ENCODE measurements around the gene CDKAL1. TPM values are rescaled to one million over a fixed set of nuclear protein-coding genes. Genes with fewer than 3 reads are reported as not detected.

The CDKAL1 gene
- total RNA-seq, 2 donors from 2014 or later = 23.0 to 23.7 TPM

DNA sequence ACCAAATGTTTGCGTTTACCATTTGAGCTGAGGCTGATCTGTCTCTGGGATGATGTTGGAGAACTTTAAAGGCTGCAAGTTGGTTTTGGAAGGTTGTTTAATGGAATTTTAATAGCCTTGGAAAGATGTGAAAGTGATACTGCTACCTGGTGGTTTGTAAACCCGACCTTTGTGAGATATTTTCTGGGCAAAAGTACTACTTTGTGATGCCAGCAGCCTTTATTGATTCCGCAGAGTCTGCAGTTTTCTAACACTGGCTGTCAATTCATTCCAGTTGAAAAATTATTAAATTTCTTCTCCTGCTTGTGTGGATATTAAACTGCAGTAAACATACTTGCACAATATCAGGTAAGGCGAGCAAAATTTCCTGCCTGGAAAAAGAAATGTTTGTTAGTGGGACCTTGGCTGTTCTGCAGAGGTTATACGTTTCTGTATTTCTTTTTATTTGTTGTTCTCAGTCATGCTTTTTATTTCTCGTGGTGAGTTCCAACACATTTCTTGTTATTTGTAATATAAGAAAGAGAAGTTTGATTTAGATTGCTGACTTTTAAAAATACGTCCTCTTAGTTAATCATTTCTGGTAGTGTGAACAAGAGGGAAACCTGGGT is 322.5 kb downstream of the CDKAL1 start:
- ATAC-seq (no peak), DNase-seq (no peak)
- Mint-ChIP-seq H3K27ac (no peak overlapping the region), H3K4me1 (peaks cover 5% of the 10 kb centered on the region), H3K27me3 (no peaks in the 10 kb centered on the region), H3K36me3 (ENCODE audit: low read depth) (no peaks in the 10 kb centered on the region), H3K4me3 (no peak overlapping the region)
- H3K9me3 ChIP-seq (ENCODE audit: control insufficient read depth, low read length, poor library complexity, severe bottlenecking) = no peaks in the 10 kb centered on the region

DNA sequence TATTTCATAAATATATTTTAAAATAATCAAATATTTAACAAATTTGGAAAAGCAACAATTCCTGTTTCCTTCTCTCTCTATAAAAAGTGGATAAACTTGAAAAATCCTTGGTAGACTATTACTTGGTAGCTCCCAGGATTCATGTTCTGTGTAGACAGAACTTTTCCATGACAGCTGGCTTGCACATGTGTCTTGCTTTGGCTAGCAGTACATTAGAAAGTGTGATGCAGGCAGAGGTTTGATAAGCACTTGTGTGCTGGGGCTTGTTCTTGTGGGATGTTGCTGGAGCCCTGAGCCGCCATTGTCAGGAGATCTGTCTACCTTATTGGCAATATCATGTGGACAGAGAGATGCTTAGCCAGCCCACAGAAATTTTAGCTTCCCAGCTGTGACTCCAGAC is 327.2 kb downstream of the CDKAL1 start:
- no peak overlapping the region for H3K4me3 Mint-ChIP-seq
- H3K27me3 Mint-ChIP-seq = no peaks in the 10 kb centered on the region
- no peaks in the 10 kb centered on the region for H3K36me3 Mint-ChIP-seq (ENCODE audit: low read depth)
- ATAC-seq (no peak), DNase-seq (no peak)
- H3K4me1 Mint-ChIP-seq = peaks cover 2% of the 10 kb centered on the region
- H3K9me3 ChIP-seq (ENCODE audit: control insufficient read depth, low read length, poor library complexity, severe bottlenecking) = no peaks in the 10 kb centered on the region
- H3K27ac Mint-ChIP-seq = no peak overlapping the region

DNA sequence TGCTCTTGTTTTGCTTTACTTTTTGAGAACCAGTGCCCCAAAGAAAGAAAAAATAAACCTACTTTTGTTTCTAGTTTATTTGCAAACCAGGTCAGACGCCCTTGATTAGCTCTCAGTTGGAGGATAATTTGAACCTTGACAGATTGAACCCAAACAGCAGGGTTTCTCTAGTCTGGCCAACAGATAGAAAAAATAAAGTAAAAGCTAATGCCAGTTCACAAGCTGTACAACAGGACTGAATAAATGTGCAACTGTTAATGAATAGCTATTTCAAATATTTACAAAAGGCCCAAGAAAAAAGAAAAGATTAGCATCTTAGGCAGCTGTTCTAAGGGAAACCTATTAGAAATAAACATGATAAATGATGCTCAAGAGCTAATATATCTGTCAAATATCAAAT is 331.8 kb downstream of the CDKAL1 start:
- H3K4me1 Mint-ChIP-seq = no peaks in the 10 kb centered on the region
- H3K9me3 ChIP-seq (ENCODE audit: control insufficient read depth, low read length, poor library complexity, severe bottlenecking) = no peaks in the 10 kb centered on the region
- no peaks in the 10 kb centered on the region for H3K27me3 Mint-ChIP-seq
- ATAC-seq (no peak), DNase-seq (no peak)
- H3K27ac Mint-ChIP-seq = no peak overlapping the region
- H3K36me3 Mint-ChIP-seq (ENCODE audit: low read depth) = no peaks in the 10 kb centered on the region
- no peak overlapping the region for H3K4me3 Mint-ChIP-seq

DNA sequence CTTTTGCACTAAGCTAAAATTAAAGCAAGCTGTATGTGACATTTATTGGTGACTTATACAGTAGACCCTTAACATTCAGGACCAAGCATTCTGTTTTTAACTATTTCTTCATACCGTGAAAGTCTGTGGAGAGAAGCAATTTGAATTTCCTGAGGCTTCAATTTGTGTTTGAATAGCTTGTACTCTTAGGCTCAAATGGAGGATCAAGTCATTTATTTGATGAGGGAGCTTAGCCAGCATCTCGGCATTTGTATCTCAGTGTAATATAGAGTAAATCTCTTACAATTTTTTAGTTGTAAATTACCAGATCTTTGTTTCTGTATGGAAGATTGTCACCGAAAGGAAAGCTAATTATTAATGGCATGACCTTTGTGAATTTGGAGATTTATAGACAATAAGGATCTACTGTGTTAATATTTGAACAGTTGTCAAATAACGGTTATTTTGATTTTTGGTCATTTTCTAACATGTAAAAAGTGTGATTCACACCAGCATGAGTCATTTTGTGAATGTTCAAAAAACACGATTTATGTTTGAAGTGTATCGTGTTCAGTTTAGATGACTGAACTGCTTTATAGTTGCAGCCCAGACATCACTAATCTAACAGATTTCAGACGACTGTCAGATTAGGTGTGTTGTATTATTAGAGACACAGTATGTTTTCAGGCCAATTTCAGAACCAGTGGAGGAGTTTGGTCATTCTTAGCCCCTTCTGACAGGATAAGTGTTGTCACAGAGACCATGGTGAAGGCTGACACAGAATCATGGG is 332.9 kb downstream of the CDKAL1 start:
- Mint-ChIP-seq H3K27me3 (no peaks in the 10 kb centered on the region), H3K4me3 (no peak overlapping the region), H3K4me1 (no peaks in the 10 kb centered on the region), H3K27ac (no peak overlapping the region), H3K36me3 (ENCODE audit: low read depth) (no peaks in the 10 kb centered on the region)
- DNase-seq = no peak
- no peak for ATAC-seq
- no peaks in the 10 kb centered on the region for H3K9me3 ChIP-seq (ENCODE audit: control insufficient read depth, low read length, poor library complexity, severe bottlenecking)

DNA sequence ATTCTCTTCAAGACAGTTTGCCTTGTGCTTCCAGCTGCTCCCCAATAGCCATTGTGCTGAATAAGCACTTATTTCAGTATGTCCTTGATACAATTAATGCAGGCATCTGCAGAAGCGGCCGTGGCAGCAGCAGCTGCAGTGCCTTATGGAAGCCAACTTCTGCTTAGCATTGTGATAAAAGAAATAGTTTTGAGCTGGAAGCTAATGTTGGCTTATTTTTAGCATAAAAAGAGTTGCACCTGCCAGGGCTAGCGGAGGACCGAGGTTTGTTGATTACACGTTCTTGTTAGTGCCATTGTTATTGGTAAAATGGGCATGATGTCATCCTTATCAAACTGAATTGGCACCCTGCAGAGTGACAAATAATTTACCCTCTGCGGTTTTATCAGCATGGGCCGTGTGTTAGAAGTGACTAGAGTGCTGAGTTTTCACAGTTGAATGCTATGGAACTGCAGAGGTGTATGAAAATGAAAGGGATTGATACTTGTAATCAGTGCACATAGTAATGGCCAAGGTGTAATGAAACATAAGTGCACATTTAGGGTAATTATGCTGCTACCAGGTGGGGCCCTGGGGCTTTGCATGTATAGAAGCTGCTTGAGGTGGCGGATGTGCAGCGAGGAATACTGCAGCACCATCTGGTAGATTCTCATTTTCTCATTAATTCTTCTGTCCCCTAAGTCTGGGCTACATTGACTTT is 334.3 kb downstream of the CDKAL1 start:
- no peak overlapping the region for H3K4me3 Mint-ChIP-seq
- H3K27me3 Mint-ChIP-seq = no peaks in the 10 kb centered on the region
- no peaks in the 10 kb centered on the region for H3K4me1 Mint-ChIP-seq
- no peak overlapping the region for H3K27ac Mint-ChIP-seq
- H3K9me3 ChIP-seq (ENCODE audit: control insufficient read depth, low read length, poor library complexity, severe bottlenecking) = no peaks in the 10 kb centered on the region
- DNase-seq (no peak), ATAC-seq (no peak)
- H3K36me3 Mint-ChIP-seq (ENCODE audit: low read depth) = peaks cover 6% of the 10 kb centered on the region

DNA sequence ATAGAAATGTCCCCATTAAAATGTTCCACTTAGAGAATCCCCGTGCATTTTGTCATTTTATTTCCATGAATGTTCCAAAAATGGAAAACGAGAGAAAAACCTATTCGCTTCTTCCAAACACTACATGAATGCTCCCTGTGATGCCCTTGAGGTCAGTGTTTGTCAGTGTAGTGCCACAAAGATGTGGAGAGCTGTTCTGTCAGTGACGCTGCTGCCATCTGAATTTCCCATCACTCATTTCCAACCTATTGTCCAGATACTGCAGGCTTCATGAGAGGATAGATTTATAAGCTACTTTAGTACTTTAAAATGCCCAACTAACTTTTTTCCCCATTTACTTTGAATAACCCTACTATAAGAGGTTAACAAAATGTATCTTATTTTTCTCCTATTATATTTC is 335.8 kb downstream of the CDKAL1 start:
- no peaks in the 10 kb centered on the region for H3K27me3 Mint-ChIP-seq
- H3K27ac Mint-ChIP-seq = no peak overlapping the region
- no peaks in the 10 kb centered on the region for H3K9me3 ChIP-seq (ENCODE audit: control insufficient read depth, low read length, poor library complexity, severe bottlenecking)
- H3K36me3 Mint-ChIP-seq (ENCODE audit: low read depth) = peaks cover 6% of the 10 kb centered on the region
- ATAC-seq (no peak), DNase-seq (no peak)
- H3K4me3 Mint-ChIP-seq = no peak overlapping the region
- H3K4me1 Mint-ChIP-seq = no peaks in the 10 kb centered on the region

DNA sequence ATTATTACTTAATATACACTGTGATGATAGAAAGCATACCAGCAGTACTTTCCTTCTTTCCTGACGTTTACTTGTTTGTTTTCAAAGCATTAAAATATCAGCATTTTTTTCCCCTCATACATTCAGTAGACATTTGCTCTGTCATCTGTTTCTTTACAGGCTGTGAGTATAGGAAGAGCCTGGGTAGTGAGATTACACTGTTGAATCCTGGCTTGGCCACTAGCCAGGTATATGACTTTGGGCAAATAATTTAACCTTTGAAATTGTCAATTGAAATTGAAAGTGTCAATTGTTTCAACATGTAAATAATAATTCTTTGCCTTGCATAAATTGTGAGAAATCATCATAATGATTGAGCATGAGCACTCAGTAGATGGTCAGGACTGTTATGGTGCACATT is 336.2 kb downstream of the CDKAL1 start:
- ATAC-seq = no peak
- no peaks in the 10 kb centered on the region for H3K9me3 ChIP-seq (ENCODE audit: control insufficient read depth, low read length, poor library complexity, severe bottlenecking)
- DNase-seq = no peak
- Mint-ChIP-seq H3K4me1 (no peaks in the 10 kb centered on the region), H3K4me3 (no peak overlapping the region), H3K27ac (no peak overlapping the region), H3K27me3 (no peaks in the 10 kb centered on the region), H3K36me3 (ENCODE audit: low read depth) (peaks cover 6% of the 10 kb centered on the region)

DNA sequence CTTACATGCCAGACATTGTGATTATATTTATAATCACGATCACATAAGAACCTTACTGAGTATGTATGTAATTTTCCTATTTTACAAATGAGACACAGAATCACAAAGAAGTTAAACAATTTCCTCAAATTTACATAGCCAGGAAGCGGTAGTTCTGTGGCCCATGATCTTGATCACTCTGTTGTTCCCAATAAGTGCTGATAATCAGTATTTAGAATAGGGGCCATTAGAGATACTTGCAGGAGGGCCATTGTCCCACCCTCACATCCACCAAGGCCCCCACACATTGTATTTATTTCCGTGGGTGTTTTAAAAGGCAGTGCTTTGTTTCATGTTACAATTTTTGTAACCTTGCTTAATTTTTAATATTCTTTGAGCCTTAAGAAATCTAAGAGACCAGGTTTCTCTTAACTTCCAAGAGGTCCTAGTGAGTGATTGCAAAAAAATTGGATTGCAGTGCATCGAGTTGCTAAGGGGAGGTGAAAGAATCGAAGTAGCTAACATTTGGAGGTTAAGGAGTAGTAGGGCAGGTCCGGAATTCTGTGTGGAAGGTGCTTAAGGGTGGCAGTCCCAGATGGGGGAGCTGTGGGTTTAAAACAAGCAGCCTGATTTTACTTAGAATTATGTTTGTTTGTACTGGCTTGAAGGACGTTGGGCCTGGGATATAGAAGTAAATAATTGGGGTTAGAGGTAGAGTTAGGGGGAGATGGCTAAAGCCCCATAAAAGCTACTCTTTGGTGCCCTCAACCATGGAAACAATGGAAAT is 339.4 kb downstream of the CDKAL1 start:
- no peaks in the 10 kb centered on the region for H3K4me1 Mint-ChIP-seq
- no peak overlapping the region for H3K27ac Mint-ChIP-seq

DNA sequence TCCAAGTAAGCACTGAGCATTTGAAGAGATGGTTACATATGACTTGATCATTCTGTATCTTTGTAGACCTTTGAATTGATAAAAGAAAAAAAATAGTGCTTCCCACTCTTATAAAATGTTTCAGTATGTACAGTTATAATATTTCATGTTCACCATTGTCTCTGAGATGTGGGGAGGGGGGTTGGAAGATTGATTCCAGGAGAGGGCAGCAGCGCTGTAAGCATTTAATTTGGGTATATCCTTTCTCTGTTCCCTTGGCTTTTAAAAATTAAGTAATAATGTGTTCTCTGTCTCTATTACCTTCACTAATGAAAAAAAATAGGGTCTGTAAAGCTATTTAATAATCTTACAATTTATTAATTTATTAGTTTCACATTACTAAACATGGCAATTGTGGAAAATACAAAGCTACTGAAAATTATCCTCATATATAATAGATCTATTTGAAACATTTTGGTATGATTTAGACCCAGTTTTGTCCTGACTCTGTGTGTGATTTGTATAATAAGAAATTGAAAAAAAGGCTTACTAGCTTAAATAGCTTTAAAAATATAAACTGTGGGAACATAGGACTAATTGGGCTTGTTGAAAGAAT is 341.2 kb downstream of the CDKAL1 start:
- Mint-ChIP-seq H3K27me3 (no peaks in the 10 kb centered on the region), H3K27ac (no peak overlapping the region), H3K4me3 (no peak overlapping the region), H3K4me1 (no peaks in the 10 kb centered on the region), H3K36me3 (ENCODE audit: low read depth) (peaks cover 8% of the 10 kb centered on the region)
- H3K9me3 ChIP-seq (ENCODE audit: control insufficient read depth, low read length, poor library complexity, severe bottlenecking) = no peaks in the 10 kb centered on the region
- ATAC-seq = no peak
- DNase-seq = no peak

More for the DNA sequence above, 339.4 kb downstream of the CDKAL1 start:
- no peaks in the 10 kb centered on the region for H3K9me3 ChIP-seq (ENCODE audit: control insufficient read depth, low read length, poor library complexity, severe bottlenecking)
- no peak for ATAC-seq
- no peaks in the 10 kb centered on the region for H3K27me3 Mint-ChIP-seq
- H3K4me3 Mint-ChIP-seq = no peak overlapping the region
- H3K36me3 Mint-ChIP-seq (ENCODE audit: low read depth) = peaks cover 6% of the 10 kb centered on the region
- no peak for DNase-seq

DNA sequence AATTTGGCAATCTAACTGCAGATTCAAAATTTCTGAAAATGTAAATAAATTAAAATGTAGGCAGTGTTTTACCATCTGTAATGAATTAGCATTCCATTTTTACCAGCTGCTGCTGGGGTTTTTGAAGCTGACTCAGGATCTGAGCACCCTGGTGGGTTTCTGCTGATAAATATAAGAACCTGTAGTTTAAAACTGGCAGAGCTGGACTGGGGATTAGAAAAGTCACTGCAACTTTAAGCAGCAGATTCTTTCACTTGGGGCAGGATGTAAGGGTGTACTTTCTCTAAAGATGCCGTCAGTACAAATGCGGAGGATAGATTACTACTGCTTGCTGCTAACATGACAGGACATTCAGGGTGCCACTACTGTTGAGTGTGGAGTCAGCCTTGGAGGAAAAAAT is 341.8 kb downstream of the CDKAL1 start:
- no peak for DNase-seq
- H3K27ac Mint-ChIP-seq = no peak overlapping the region
- no peaks in the 10 kb centered on the region for H3K4me1 Mint-ChIP-seq
- H3K36me3 Mint-ChIP-seq (ENCODE audit: low read depth) = peaks cover 8% of the 10 kb centered on the region
- no peaks in the 10 kb centered on the region for H3K27me3 Mint-ChIP-seq
- H3K9me3 ChIP-seq (ENCODE audit: control insufficient read depth, low read length, poor library complexity, severe bottlenecking) = no peaks in the 10 kb centered on the region
- no peak for ATAC-seq
- H3K4me3 Mint-ChIP-seq = no peak overlapping the region

DNA sequence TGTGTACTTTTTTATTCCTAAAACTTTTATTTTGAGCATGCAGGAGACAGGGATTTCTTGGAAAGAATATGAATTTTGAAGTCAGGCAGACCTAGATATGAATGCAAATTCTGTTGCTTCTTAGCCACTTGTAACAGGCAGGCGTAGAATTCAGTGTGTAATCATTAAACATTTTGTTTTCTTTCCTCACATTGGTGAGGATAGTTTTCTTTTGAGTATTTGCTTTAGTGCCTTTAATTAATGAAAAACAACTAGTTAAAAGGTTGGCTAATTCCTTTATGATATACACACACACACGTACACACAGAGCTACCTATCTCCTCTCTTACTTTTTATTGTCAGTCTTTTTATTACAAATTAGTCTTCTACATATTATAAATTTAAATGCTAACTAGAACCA is 342.3 kb downstream of the CDKAL1 start:
- no peak for ATAC-seq
- no peaks in the 10 kb centered on the region for H3K9me3 ChIP-seq (ENCODE audit: control insufficient read depth, low read length, poor library complexity, severe bottlenecking)
- H3K27me3 Mint-ChIP-seq = no peaks in the 10 kb centered on the region
- no peaks in the 10 kb centered on the region for H3K4me1 Mint-ChIP-seq
- H3K36me3 Mint-ChIP-seq (ENCODE audit: low read depth) = peaks cover 8% of the 10 kb centered on the region
- no peak overlapping the region for H3K27ac Mint-ChIP-seq
- DNase-seq = no peak
- no peak overlapping the region for H3K4me3 Mint-ChIP-seq

DNA sequence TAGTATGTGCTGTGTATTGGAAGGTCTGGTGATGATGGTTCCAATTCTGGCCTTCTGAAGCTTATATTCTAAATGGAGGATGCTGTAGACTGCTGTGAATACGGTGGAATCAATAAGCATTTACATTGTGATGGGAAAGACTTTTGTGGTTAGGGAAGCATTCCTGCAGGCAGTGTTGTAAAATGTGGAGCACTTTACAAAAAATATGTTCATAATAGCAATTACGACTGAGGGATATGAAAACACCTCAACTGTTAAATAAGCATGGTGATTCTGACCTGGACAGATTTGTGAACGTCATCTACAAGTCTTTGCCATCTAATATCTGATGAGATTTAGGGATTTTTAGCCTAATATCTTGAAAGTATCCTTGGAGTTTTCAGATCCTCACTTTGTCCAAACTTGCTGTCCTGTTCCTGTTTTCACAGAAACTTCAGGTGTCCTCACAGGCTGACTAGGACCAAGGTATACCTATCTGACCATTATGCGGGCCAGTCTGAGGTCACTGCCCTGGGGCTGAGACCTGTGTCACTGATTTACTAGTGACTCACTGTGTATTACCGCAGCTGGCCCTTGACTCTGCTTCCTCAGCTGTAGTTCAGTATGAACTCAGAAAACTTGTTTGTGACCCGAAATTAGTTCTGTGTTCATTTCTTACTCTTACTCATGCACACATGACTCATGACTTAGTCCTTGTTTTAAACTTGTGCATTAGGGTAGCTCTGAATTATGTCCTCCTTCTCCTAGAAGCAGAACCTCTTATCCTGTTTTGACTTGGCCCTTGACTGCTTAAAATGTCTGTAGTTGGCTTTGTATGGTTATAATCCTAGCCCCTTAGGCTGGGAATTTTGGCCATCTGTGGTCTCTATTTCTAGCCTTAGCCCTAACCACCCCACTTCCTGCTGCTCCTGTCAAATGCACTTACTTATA is 343.0 kb downstream of the CDKAL1 start:
- no peak overlapping the region for H3K4me3 Mint-ChIP-seq
- H3K27ac Mint-ChIP-seq = no peak overlapping the region
- no peaks in the 10 kb centered on the region for H3K27me3 Mint-ChIP-seq
- H3K4me1 Mint-ChIP-seq = no peaks in the 10 kb centered on the region
- DNase-seq (no peak), ATAC-seq (no peak)
- H3K9me3 ChIP-seq (ENCODE audit: control insufficient read depth, low read length, poor library complexity, severe bottlenecking) = no peaks in the 10 kb centered on the region
- H3K36me3 Mint-ChIP-seq (ENCODE audit: low read depth) = peaks cover 8% of the 10 kb centered on the region
